GM23338 (cell line): ENCODE data around the gene RHOH. TPM values are rescaled to one million over a fixed set of nuclear protein-coding genes. Genes with fewer than 3 reads are reported as not detected.

Experiments
- ATAC-seq: fragments of 200-7000 bp; cut with Tn5 transposase; 3 replicates; pipeline ENCODE4 v1.9.1; 2020
- DNase-seq: peaks from one replicate; pipeline ENCODE4 v3.0.0-alpha.2; 2015; ENCODE audit warnings: low spot score
- H2AFZ ChIP-seq: fragments of 200-600 bp; sonication (generic); 2 replicates; pipeline ENCODE4 v1.8.0; 2016; ENCODE audit warnings: antibody characterized with exemption, mild to moderate bottlenecking, moderate library complexity
- H3F3A ChIP-seq: fragments of 200-600 bp; sonication (generic); replicated peaks from 2 replicates; pipeline ENCODE4 v1.8.0; 2017; ENCODE audit warnings: antibody characterized with exemption, mixed run types, low read depth
- H3K27ac ChIP-seq: fragments of 200-600 bp; sonication (generic); 2 replicates; pipeline ENCODE4 v1.6.1; 2016; ENCODE audit warnings: low read depth
- H3K27me3 ChIP-seq: fragments of 200-600 bp; sonication (generic); 2 replicates; pipeline ENCODE4 v1.8.0; 2016; ENCODE audit warnings: mild to moderate bottlenecking, mixed run types, moderate library complexity; ENCODE audit not compliant: insufficient read depth
- H3K36me3 ChIP-seq: fragments of 200-600 bp; sonication (generic); 2 replicates; pipeline ENCODE4 v1.8.0; 2016; ENCODE audit warnings: mild to moderate bottlenecking; ENCODE audit not compliant: insufficient read depth
- H3K4me1 ChIP-seq: fragments of 200-600 bp; sonication (generic); 2 replicates; pipeline ENCODE4 v1.8.0; 2016; ENCODE audit warnings: mild to moderate bottlenecking, moderate library complexity; ENCODE audit not compliant: insufficient read depth
- H3K4me2 ChIP-seq: fragments of 200-600 bp; sonication (generic); 2 replicates; pipeline ENCODE4 v1.7.1; 2017; ENCODE audit warnings: mixed run types
- H3K4me3 ChIP-seq: fragments of 200-600 bp; sonication (generic); 2 replicates; pipeline ENCODE4 v1.6.1; 2016; ENCODE audit warnings: mixed run types
- H3K79me2 ChIP-seq: fragments of 200-600 bp; sonication (generic); replicated peaks from 2 replicates; pipeline ENCODE4 v1.8.0; 2017; ENCODE audit warnings: mild to moderate bottlenecking; ENCODE audit not compliant: insufficient read depth
- H3K9me2 ChIP-seq: fragments of 200-600 bp; sonication (generic); 2 replicates; pipeline ENCODE4 v1.8.0; 2017; ENCODE audit not compliant: insufficient read depth
- H4K20me1 ChIP-seq: fragments of 200-600 bp; sonication (generic); replicated peaks from 2 replicates; pipeline ENCODE4 v1.8.0; 2017; ENCODE audit warnings: mild to moderate bottlenecking; ENCODE audit not compliant: insufficient read depth
- H3K27ac Mint-ChIP-seq: 2 replicates; pipeline ENCODE4 v1.8.0; 2020; ENCODE audit warnings: inconsistent platforms, mild to moderate bottlenecking, moderate library complexity, mixed read lengths
- H3K27me3 Mint-ChIP-seq: 3 replicates; pipeline ENCODE4 v1.8.0; 2022; ENCODE audit warnings: low read depth, mild to moderate bottlenecking, moderate library complexity, mixed read lengths, inconsistent platforms; ENCODE audit not compliant: insufficient read depth, poor library complexity
- H3K36me3 Mint-ChIP-seq: 3 replicates; pipeline ENCODE4 v1.8.0; 2021; ENCODE audit warnings: low read depth, mild to moderate bottlenecking, inconsistent platforms, moderate library complexity, mixed read lengths
- H3K4me1 Mint-ChIP-seq: 3 replicates; pipeline ENCODE4 v1.8.0; 2020; ENCODE audit warnings: mild to moderate bottlenecking, inconsistent platforms, mixed read lengths
- H3K4me3 Mint-ChIP-seq: 3 replicates; pipeline ENCODE4 v1.8.0; 2021; ENCODE audit warnings: moderate library complexity, mild to moderate bottlenecking, inconsistent platforms, mixed read lengths
- H3K9me3 Mint-ChIP-seq: 3 replicates; pipeline ENCODE4 v1.8.0; 2020; ENCODE audit warnings: moderate library complexity, mild to moderate bottlenecking, inconsistent platforms, mixed read lengths
- CREB1 ChIP-seq: fragments of 250-450 bp; sonication (Bioruptor Pico); IDR thresholded peaks from 2 replicates; pipeline ENCODE4 v1.5.0; 2020; ENCODE audit warnings: low read depth, mild to moderate bottlenecking, moderate library complexity
- EZH2 ChIP-seq: fragments of 200-600 bp; sonication (generic); IDR thresholded peaks from one replicate; pipeline ENCODE4 v1.8.0; 2017; ENCODE audit warnings: antibody characterized with exemption, mild to moderate bottlenecking, low read depth; ENCODE audit not compliant: unreplicated experiment
- JUNB ChIP-seq: IDR thresholded peaks from one replicate; pipeline ENCODE4 v1.6.1; 2016; ENCODE audit warnings: antibody characterized with exemption; ENCODE audit not compliant: unreplicated experiment
- POLR2AphosphoS5 ChIP-seq: IDR thresholded peaks from 2 replicates; pipeline ENCODE4 v1.6.1; 2016; ENCODE audit warnings: antibody characterized with exemption, low read depth
- REST ChIP-seq: IDR thresholded peaks from one replicate; pipeline ENCODE4 v1.6.1; 2018; ENCODE audit warnings: antibody characterized with exemption; ENCODE audit not compliant: unreplicated experiment
- STAT1 ChIP-seq: IDR thresholded peaks from one replicate; pipeline ENCODE4 v1.6.1; 2016; ENCODE audit warnings: antibody characterized with exemption; ENCODE audit not compliant: unreplicated experiment
- ZNF114 ChIP-seq: fragments of 250-450 bp; sonication (Bioruptor Pico); IDR thresholded peaks from 2 replicates; pipeline ENCODE4 v1.5.0; 2020; ENCODE audit warnings: mild to moderate bottlenecking, moderate library complexity
- ZNF331 ChIP-seq: fragments of 250-450 bp; sonication (Bioruptor Pico); IDR thresholded peaks from 2 replicates; pipeline ENCODE4 v1.5.0; 2020; ENCODE audit warnings: low read depth, mild to moderate bottlenecking, moderate library complexity
- polyA plus RNA-seq: library from polyadenylated mRNA; unstranded; fragments of >200 nt; fragmentation: Nextera tagmentation; extraction: Ambion mirVana; gene quantifications from 2 replicates; pipeline ENCODE4 v1.2.1, GENCODE V29; 2016
- total RNA-seq: library from RNA; depleted of rRNA; stranded (reverse); fragments of >200 nt; shearing (Covaris generic); gene quantifications from 2 replicates; pipeline ENCODE4 v1.2.3, GENCODE V29; 2014
- TF ChIP-seq, protein P1 (sequence below), 2 experiments: fragments of 200-600 bp in 1 of 2; sonication (generic) in 1 of 2; conservative IDR thresholded peaks; 2 replicates each; pipeline versions ENCODE4 v1.5.1 to v1.6.1; 2016 to 2017; ENCODE audit warnings: antibody characterized with exemption in 2 of 2, low read depth in 2 of 2, mild to moderate bottlenecking in 2 of 2, moderate library complexity in 1 of 2

RHOH gene
- total and polyA plus RNA-seq, 2 experiments from 2014 or later = 2.2 to 3.7 TPM

GRCh38 chr4:40196272-40196671 is 559 bp upstream of the RHOH start:
- ATAC-seq = peak; percentile 46
- no peaks in the 10 kb centered on the region for H3K36me3 Mint-ChIP-seq

DNA sequence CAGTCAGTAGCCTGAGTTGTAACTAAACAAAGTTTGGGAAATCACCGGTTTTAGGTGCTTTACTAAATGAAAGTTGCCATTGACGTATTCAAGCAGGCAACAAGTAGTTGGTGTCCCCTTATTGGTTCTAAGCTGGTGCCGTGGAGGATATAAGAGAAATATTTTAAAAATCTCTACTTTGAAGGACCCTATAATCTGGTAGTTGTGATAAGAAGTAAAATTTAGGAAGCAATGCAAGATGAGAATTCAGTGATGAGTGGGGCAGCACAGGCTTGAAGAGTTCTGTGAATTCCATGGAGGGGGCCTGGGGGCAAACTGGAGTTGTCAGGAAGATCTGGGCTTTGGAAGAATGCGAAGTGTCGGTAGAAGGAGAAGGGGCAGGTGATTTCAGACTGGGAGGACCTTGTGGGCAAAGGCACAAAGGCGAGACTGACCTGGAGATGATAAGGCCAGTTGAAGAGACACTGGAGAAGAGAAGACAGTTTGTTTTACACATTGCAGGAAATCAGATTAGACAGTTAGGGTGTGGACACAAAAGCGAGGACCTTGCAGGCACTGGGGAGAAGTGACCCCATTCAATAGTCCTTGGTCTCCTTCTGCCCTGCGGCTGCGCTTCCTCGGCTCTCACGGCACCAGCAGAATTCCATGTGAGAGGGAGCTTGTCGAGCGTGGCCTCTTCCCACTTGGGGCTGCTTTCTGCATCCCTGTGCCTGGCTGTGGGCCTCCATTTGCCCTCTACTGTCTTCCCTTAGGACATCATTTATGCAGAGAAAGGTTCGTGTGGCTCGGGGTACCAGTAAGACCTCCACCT is 1.3 kb downstream of the RHOH start:
- H4K20me1 ChIP-seq = no peaks in the 10 kb centered on the region
- H3K27me3 Mint-ChIP-seq = peaks cover 1% of the 10 kb centered on the region
- ATAC-seq (peak; percentile 15; the same call in 2 of the 3 replicates), DNase-seq (no peak)
- peak overlapping the region; percentile 54; the same call in 1 of the 2 replicates for H2AFZ ChIP-seq
- peak overlapping the region; percentile 60 for H3K4me2 ChIP-seq
- H3K9me2 ChIP-seq = no peaks in the 10 kb centered on the region
- H3K4me3 ChIP-seq = 0 out of 2 replicates have a peak overlapping the region, but pooled peaks have one; percentile 7
- peak overlapping the region; percentile 8; the same call in 1 of the 2 replicates for H3K27ac ChIP-seq
- H3K27me3 ChIP-seq = no peaks in the 10 kb centered on the region
- H3F3A ChIP-seq = no peaks in the 10 kb centered on the region
- H3K36me3 ChIP-seq = no peaks in the 10 kb centered on the region
- peak overlapping the region; percentile 7; the same call in 1 of the 2 replicates for H3K27ac Mint-ChIP-seq
- no peaks in the 10 kb centered on the region for H3K79me2 ChIP-seq
- no peaks in the 10 kb centered on the region for H3K36me3 Mint-ChIP-seq
- H3K4me1 ChIP-seq = peaks cover 45% of the 10 kb centered on the region
- H3K4me1 Mint-ChIP-seq = peaks cover 65% of the 10 kb centered on the region
- H3K9me3 Mint-ChIP-seq = no peaks in the 10 kb centered on the region
- peak overlapping the region; percentile 62 for H3K4me3 Mint-ChIP-seq
- TF ChIP-seq CREB1 (CRISPR knock-in tag) (no peak), REST (no peak), EZH2 (no peak), ZNF114 (CRISPR knock-in tag) (no peak), ZNF331 (CRISPR knock-in tag) (no peak), STAT1 (no peak)

More at GRCh38 chr4:40196272-40196671, 559 bp upstream of the RHOH start:
- Mint-ChIP-seq H3K27ac (peak overlapping the region; percentile 96), H3K9me3 (no peaks in the 10 kb centered on the region), H3K4me3 (peak overlapping the region; percentile 62; the same call in 2 of the 3 replicates), H3K27me3 (peaks cover 1% of the 10 kb centered on the region), H3K4me1 (peaks cover 78% of the 10 kb centered on the region)
- H3K27ac ChIP-seq = peak overlapping the region; percentile 69
- H3K27me3 ChIP-seq = no peaks in the 10 kb centered on the region
- peak overlapping the region; percentile 60 for H3K4me2 ChIP-seq
- H2AFZ ChIP-seq = peak overlapping the region; percentile 9; the same call in 1 of the 2 replicates
- peak overlapping the region; percentile 7; the same call in 1 of the 2 replicates for H3K4me3 ChIP-seq
- TF ChIP-seq, protein P1, sequence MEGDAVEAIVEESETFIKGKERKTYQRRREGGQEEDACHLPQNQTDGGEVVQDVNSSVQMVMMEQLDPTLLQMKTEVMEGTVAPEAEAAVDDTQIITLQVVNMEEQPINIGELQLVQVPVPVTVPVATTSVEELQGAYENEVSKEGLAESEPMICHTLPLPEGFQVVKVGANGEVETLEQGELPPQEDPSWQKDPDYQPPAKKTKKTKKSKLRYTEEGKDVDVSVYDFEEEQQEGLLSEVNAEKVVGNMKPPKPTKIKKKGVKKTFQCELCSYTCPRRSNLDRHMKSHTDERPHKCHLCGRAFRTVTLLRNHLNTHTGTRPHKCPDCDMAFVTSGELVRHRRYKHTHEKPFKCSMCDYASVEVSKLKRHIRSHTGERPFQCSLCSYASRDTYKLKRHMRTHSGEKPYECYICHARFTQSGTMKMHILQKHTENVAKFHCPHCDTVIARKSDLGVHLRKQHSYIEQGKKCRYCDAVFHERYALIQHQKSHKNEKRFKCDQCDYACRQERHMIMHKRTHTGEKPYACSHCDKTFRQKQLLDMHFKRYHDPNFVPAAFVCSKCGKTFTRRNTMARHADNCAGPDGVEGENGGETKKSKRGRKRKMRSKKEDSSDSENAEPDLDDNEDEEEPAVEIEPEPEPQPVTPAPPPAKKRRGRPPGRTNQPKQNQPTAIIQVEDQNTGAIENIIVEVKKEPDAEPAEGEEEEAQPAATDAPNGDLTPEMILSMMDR (conservative IDR thresholded peaks at IDR 0.05; ENCODE audit: low read depth in 2 of 2) = no peak
- TF ChIP-seq POLR2AphosphoS5 (no peak), STAT1 (no peak), JUNB (no peak)
- H3K79me2 ChIP-seq = no peaks in the 10 kb centered on the region
- H3F3A ChIP-seq = no peaks in the 10 kb centered on the region
- H3K4me1 ChIP-seq = peaks cover 64% of the 10 kb centered on the region
- no peaks in the 10 kb centered on the region for H4K20me1 ChIP-seq
- H3K9me2 ChIP-seq = no peaks in the 10 kb centered on the region
- no peaks in the 10 kb centered on the region for H3K36me3 ChIP-seq
- peak; percentile 49 for DNase-seq
